Thyroid gland (tissue), 4 donors: ENCODE data around the gene ENDOU.
A peak's percentile ranks its signal among the peaks of the same experiment; 100 is the strongest.

Source experiments
- POLR2A ChIP-seq, 2 donors: fragments of 450-650 bp; IDR thresholded peaks; one replicate each; pipeline ENCODE4 v1.6.1; 2017; ENCODE audit warnings: antibody characterized with exemption in 2 of 2, mild to moderate bottlenecking in 2 of 2, moderate library complexity in 1 of 2
- TF ChIP-seq, protein P1 (sequence below), 6 experiments: fragments of 200-600 bp in 3 of 6; fragments of 450-650 bp in 3 of 6; sonication (generic) in 3 of 6; IDR thresholded peaks; one replicate each; pipeline ENCODE4 v1.5.1; 2016 to 2019; ENCODE audit warnings: antibody characterized with exemption in 6 of 6, mild to moderate bottlenecking in 2 of 6, inconsistent platforms in 1 of 6, moderate library complexity in 1 of 6

GRCh38 chr12:47740606-47741339, 15.5 kb upstream of the ENDOU start:
- TF ChIP-seq, protein P1, sequence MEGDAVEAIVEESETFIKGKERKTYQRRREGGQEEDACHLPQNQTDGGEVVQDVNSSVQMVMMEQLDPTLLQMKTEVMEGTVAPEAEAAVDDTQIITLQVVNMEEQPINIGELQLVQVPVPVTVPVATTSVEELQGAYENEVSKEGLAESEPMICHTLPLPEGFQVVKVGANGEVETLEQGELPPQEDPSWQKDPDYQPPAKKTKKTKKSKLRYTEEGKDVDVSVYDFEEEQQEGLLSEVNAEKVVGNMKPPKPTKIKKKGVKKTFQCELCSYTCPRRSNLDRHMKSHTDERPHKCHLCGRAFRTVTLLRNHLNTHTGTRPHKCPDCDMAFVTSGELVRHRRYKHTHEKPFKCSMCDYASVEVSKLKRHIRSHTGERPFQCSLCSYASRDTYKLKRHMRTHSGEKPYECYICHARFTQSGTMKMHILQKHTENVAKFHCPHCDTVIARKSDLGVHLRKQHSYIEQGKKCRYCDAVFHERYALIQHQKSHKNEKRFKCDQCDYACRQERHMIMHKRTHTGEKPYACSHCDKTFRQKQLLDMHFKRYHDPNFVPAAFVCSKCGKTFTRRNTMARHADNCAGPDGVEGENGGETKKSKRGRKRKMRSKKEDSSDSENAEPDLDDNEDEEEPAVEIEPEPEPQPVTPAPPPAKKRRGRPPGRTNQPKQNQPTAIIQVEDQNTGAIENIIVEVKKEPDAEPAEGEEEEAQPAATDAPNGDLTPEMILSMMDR (IDR thresholded peaks at IDR 0.05) = peak in 3 of 6 experiments; percentile 6 to 27 (median 25)
- TF ChIP-seq POLR2A (IDR thresholded peaks at IDR 0.05) = no peak
